ENCODE measurements around the gene PTBP2.

- peak; percentile 35 for TF ChIP-seq CTCF (IDR thresholded peaks at IDR 0.05; ENCODE audit: low read depth, low read length)
- TF ChIP-seq, protein P1, sequence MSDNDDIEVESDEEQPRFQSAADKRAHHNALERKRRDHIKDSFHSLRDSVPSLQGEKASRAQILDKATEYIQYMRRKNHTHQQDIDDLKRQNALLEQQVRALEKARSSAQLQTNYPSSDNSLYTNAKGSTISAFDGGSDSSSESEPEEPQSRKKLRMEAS (IDR thresholded peaks at IDR 0.05; ENCODE audit: low read depth, low read length): no peak
Measured at GRCh38 chr1:96842215-96842614, 120.6 kb downstream of the PTBP2 start.

Data from NB4 (cell line).